ENCODE results near the gene TRIB2. TPM values are rescaled to one million over a fixed set of nuclear protein-coding genes. Genes with fewer than 3 reads are reported as not detected.

TRIB2 gene
- total and polyA plus RNA-seq, 4 donors: 6.7 to 27.8 (median 12.3) TPM

DNA sequence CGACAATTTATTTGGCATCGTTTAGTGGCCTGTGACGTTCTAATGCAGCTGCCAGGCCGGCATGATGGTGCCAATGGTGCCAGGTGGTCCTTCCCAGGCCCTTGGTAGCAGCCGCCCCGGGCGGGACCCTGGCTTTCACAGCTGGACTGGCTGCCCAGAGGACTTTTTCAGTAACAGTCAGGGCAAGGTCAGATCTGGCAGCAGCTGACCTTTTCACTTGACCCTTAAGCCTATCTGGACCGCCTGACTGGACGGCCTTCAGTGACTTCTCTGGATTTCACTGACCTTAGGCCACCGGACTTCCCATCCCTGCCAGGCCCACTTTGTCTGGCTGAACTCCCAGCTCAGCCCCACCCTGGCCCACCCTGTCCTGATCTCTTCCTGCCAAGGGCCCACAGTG lies 15.9 kb downstream of the TRIB2 start (continued):
- TF ChIP-seq, protein P1, sequence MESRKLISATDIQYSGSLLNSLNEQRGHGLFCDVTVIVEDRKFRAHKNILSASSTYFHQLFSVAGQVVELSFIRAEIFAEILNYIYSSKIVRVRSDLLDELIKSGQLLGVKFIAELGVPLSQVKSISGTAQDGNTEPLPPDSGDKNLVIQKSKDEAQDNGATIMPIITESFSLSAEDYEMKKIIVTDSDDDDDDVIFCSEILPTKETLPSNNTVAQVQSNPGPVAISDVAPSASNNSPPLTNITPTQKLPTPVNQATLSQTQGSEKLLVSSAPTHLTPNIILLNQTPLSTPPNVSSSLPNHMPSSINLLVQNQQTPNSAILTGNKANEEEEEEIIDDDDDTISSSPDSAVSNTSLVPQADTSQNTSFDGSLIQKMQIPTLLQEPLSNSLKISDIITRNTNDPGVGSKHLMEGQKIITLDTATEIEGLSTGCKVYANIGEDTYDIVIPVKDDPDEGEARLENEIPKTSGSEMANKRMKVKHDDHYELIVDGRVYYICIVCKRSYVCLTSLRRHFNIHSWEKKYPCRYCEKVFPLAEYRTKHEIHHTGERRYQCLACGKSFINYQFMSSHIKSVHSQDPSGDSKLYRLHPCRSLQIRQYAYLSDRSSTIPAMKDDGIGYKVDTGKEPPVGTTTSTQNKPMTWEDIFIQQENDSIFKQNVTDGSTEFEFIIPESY (IDR thresholded peaks at IDR 0.05): no peak
- TF ChIP-seq HNF4G (IDR thresholded peaks at IDR 0.05): no peak
- TF ChIP-seq, protein P2, sequence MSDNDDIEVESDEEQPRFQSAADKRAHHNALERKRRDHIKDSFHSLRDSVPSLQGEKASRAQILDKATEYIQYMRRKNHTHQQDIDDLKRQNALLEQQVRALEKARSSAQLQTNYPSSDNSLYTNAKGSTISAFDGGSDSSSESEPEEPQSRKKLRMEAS (IDR thresholded peaks at IDR 0.05): no peak
- peak in 1 of 2 donors; percentile 38 for TF ChIP-seq RAD21 (IDR thresholded peaks at IDR 0.05)
- TF ChIP-seq HNF4A (conservative IDR thresholded peaks at IDR 0.05): peak; percentile 36 to 78
- TF ChIP-seq TAF1 (conservative IDR thresholded peaks at IDR 0.05): no peak

DNA sequence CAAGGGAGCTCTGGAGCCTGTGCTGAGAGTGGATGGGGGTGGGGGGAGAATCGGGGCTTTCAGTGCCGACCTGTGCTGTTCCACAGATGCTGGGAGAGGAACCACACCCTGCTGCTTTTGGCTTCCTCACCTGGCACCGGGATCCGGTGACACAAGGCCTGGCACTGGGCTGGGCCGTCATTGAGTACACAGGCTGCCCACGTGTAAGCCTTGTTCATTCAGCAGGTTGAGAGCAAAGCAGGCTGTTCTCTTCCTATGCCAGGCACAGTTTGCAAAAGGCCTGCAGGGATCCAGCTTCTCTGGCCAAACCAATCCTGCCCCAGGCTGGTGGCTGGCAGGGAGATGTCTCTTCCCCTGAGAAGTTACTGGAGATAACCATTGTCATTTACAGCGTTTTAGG lies 17.1 kb downstream of the TRIB2 start:
- Histone ChIP-seq H3K4me1 (ENCODE audit: control insufficient read depth in 4 of 4, insufficient read depth in 4 of 4, low read length in 3 of 4) (peaks cover 7 to 21% (median 13%) of the 10 kb centered on the region in 4 donors), H3K9me3 (ENCODE audit: control insufficient read depth in 4 of 4, low read length in 3 of 4) (no peaks in the 10 kb centered on the region), H3K36me3 (ENCODE audit: control insufficient read depth in 4 of 4, insufficient read depth in 3 of 4, low read depth in 1 of 4, low read length in 3 of 4) (no peaks in the 10 kb centered on the region), H3K27me3 (ENCODE audit: control insufficient read depth in 4 of 4, insufficient read depth in 4 of 4, low read length in 3 of 4) (no peaks in the 10 kb centered on the region), H3K9ac (ENCODE audit: low read depth in 1 of 2, low read length in 2 of 2) (no peak overlapping the region), H3K27ac (ENCODE audit: low read depth in 1 of 2, low read length in 2 of 2) (peak overlapping the region; percentile 4 to 72), H3K4me3 (ENCODE audit: low read depth in 1 of 3, low read length in 3 of 3) (no peak overlapping the region)
- 31% methylated on average over 7 of the region's 7 CpGs for WGBS
- no peak for DNase-seq (ENCODE audit: low spot score)
- TF ChIP-seq HNF4G (IDR thresholded peaks at IDR 0.05): no peak
- TF ChIP-seq TAF1 (conservative IDR thresholded peaks at IDR 0.05): no peak
- TF ChIP-seq RXRA (IDR thresholded peaks at IDR 0.05): peak; percentile 13 to 20
- TF ChIP-seq SP1 (IDR thresholded peaks at IDR 0.05): no peak
- no peak for TF ChIP-seq EGR1 (IDR thresholded peaks at IDR 0.05; ENCODE audit: low read depth in 2 of 2)
- TF ChIP-seq, protein P3, sequence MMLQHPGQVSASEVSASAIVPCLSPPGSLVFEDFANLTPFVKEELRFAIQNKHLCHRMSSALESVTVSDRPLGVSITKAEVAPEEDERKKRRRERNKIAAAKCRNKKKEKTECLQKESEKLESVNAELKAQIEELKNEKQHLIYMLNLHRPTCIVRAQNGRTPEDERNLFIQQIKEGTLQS (IDR thresholded peaks at IDR 0.05): no peak
- TF ChIP-seq NR2F2 (IDR thresholded peaks at IDR 0.05): no peak
- no peak for TF ChIP-seq FOXA1 (IDR thresholded peaks at IDR 0.05)
- TF ChIP-seq, protein P1 (IDR thresholded peaks at IDR 0.05): no peak
- no peak for TF ChIP-seq GABPA (IDR thresholded peaks at IDR 0.05 in 1 of 2, conservative IDR thresholded peaks at IDR 0.05 in 1 of 2)
- no peak for TF ChIP-seq YY1 (IDR thresholded peaks at IDR 0.05)
- no peak for TF ChIP-seq JUND (IDR thresholded peaks at IDR 0.05)
- TF ChIP-seq, protein P4, sequence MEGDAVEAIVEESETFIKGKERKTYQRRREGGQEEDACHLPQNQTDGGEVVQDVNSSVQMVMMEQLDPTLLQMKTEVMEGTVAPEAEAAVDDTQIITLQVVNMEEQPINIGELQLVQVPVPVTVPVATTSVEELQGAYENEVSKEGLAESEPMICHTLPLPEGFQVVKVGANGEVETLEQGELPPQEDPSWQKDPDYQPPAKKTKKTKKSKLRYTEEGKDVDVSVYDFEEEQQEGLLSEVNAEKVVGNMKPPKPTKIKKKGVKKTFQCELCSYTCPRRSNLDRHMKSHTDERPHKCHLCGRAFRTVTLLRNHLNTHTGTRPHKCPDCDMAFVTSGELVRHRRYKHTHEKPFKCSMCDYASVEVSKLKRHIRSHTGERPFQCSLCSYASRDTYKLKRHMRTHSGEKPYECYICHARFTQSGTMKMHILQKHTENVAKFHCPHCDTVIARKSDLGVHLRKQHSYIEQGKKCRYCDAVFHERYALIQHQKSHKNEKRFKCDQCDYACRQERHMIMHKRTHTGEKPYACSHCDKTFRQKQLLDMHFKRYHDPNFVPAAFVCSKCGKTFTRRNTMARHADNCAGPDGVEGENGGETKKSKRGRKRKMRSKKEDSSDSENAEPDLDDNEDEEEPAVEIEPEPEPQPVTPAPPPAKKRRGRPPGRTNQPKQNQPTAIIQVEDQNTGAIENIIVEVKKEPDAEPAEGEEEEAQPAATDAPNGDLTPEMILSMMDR (IDR thresholded peaks at IDR 0.05; ENCODE audit: low read depth, low read length, missing input control): no peak
- peak in 1 of 2 donors; percentile 28 for TF ChIP-seq RAD21 (IDR thresholded peaks at IDR 0.05)
- TF ChIP-seq, protein P5, sequence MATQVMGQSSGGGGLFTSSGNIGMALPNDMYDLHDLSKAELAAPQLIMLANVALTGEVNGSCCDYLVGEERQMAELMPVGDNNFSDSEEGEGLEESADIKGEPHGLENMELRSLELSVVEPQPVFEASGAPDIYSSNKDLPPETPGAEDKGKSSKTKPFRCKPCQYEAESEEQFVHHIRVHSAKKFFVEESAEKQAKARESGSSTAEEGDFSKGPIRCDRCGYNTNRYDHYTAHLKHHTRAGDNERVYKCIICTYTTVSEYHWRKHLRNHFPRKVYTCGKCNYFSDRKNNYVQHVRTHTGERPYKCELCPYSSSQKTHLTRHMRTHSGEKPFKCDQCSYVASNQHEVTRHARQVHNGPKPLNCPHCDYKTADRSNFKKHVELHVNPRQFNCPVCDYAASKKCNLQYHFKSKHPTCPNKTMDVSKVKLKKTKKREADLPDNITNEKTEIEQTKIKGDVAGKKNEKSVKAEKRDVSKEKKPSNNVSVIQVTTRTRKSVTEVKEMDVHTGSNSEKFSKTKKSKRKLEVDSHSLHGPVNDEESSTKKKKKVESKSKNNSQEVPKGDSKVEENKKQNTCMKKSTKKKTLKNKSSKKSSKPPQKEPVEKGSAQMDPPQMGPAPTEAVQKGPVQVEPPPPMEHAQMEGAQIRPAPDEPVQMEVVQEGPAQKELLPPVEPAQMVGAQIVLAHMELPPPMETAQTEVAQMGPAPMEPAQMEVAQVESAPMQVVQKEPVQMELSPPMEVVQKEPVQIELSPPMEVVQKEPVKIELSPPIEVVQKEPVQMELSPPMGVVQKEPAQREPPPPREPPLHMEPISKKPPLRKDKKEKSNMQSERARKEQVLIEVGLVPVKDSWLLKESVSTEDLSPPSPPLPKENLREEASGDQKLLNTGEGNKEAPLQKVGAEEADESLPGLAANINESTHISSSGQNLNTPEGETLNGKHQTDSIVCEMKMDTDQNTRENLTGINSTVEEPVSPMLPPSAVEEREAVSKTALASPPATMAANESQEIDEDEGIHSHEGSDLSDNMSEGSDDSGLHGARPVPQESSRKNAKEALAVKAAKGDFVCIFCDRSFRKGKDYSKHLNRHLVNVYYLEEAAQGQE (IDR thresholded peaks at IDR 0.05): no peak
- TF ChIP-seq HNF4A (conservative IDR thresholded peaks at IDR 0.05): peak in 1 of 2 donors; percentile 18
- TF ChIP-seq, protein P2 (IDR thresholded peaks at IDR 0.05): no peak
- TF ChIP-seq FOXA2 (IDR thresholded peaks at IDR 0.05): peak; percentile 55

Measured in liver (tissue), 9 donors.